ENCODE data around the gene RBSN.

DNA sequence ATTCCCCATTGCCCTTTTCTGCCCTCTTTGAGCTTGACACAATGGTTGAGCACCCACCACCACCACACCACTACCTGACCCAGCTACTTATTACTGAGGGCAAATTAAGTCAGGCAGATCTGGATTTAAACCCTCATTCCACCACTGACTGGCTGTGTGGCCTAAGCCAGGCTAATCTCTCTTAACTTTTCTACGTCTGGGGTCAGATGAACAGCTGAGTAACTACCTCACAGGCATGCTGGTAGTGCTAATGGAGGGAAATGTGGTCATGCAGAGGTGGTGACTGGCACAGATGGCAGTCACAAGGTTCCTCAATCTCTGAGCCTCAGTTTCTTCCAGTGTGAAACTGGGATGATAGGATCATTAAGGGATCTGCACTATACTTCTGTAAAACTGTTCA is 29.5 kb downstream of the RBSN start:
- TF ChIP-seq, protein P1, sequence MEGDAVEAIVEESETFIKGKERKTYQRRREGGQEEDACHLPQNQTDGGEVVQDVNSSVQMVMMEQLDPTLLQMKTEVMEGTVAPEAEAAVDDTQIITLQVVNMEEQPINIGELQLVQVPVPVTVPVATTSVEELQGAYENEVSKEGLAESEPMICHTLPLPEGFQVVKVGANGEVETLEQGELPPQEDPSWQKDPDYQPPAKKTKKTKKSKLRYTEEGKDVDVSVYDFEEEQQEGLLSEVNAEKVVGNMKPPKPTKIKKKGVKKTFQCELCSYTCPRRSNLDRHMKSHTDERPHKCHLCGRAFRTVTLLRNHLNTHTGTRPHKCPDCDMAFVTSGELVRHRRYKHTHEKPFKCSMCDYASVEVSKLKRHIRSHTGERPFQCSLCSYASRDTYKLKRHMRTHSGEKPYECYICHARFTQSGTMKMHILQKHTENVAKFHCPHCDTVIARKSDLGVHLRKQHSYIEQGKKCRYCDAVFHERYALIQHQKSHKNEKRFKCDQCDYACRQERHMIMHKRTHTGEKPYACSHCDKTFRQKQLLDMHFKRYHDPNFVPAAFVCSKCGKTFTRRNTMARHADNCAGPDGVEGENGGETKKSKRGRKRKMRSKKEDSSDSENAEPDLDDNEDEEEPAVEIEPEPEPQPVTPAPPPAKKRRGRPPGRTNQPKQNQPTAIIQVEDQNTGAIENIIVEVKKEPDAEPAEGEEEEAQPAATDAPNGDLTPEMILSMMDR (conservative IDR thresholded peaks at IDR 0.05): no peak
- no peak for TF ChIP-seq ZFX (IDR thresholded peaks at IDR 0.05)
